NCI-H1092 treated with DMSO at 0.1 percent for 48 hours (cell line): ENCODE results near the gene TBC1D7.
"Not testable (repeated sequence)": the region's sequence is repeated elsewhere in the genome, so short reads cannot be mapped to it uniquely, and the experiment has no call there.

Experiments used
- DNase-seq: peaks from one replicate; lab custom pipeline; 2025; lab: John Stamatoyannopoulos, UW

TBC1D7 gene

GRCh38 chr6:13355999-13356785, 27.9 kb upstream of the TBC1D7 start:
- no peak for DNase-seq

- no peak for DNase-seq
Measured at GRCh38 chr6:13355043-13355945, 27.0 kb upstream of the TBC1D7 start.

GRCh38 chr6:13354331-13355042, 26.1 kb upstream of the TBC1D7 start:
- DNase-seq: no peak

GRCh38 chr6:13352165-13352564, 23.8 kb upstream of the TBC1D7 start:
- no peak for DNase-seq

GRCh38 chr6:13351271-13351670, 22.9 kb upstream of the TBC1D7 start:
- DNase-seq: no peak

- no peak for DNase-seq
Measured at GRCh38 chr6:13349811-13350506, 21.6 kb upstream of the TBC1D7 start.

- no peak for DNase-seq
Measured at GRCh38 chr6:13348334-13349113, 20.2 kb upstream of the TBC1D7 start.

- no peak for DNase-seq
Measured at GRCh38 chr6:13346245-13346644, 17.9 kb upstream of the TBC1D7 start.

- DNase-seq: no peak
Measured at GRCh38 chr6:13342414-13343019, 14.2 kb upstream of the TBC1D7 start.

GRCh38 chr6:13339863-13340630, 11.7 kb upstream of the TBC1D7 start:
- DNase-seq: no peak

GRCh38 chr6:13338038-13338437, 9.7 kb upstream of the TBC1D7 start:
- DNase-seq: no peak

- DNase-seq: peak; percentile 30
Measured at GRCh38 chr6:13336553-13336952, 8.2 kb upstream of the TBC1D7 start.

- DNase-seq: no peak
Measured at GRCh38 chr6:13334953-13335352, 6.6 kb upstream of the TBC1D7 start.

GRCh38 chr6:13332349-13332706, 4.0 kb upstream of the TBC1D7 start:
- no peak for DNase-seq

- DNase-seq: peak; percentile 0
Measured at GRCh38 chr6:13331516-13332348, 3.4 kb upstream of the TBC1D7 start.

- DNase-seq: no peak
Measured at GRCh38 chr6:13328875-13329183, 492 bp upstream of the TBC1D7 start.

- no peak for DNase-seq
Measured at GRCh38 chr6:13327691-13328075, 654 bp downstream of the TBC1D7 start.

- not testable (repeated sequence) for DNase-seq
Measured at GRCh38 chr6:13326031-13326586, 2.2 kb downstream of the TBC1D7 start.
